ENCODE results near the gene DLGAP1. TPM values are rescaled to one million over a fixed set of nuclear protein-coding genes. Genes with fewer than 3 reads are reported as not detected.

The DLGAP1 gene
- total and polyA plus RNA-seq, 2 of the 4 experiments (the other 2 are of a cell fraction) = under 0.01 to 0.09 TPM

GRCh38 chr18:4357579-4357978, 97.5 kb downstream of the DLGAP1 start:
- BruUV-seq (replicated peaks) = no TSS peak
- no peak overlapping the region for H2AFZ ChIP-seq (replicated peaks; ENCODE audit: low read length, poor library complexity)
- H2AK5ac ChIP-seq (ENCODE audit: low read depth, low read length) = no peak overlapping the region
- H2BK120ac ChIP-seq (ENCODE audit: low read depth, low read length) = no peak overlapping the region
- no peak overlapping the region for H4K8ac ChIP-seq (ENCODE audit: low read depth in 2 of 2, low read length in 2 of 2)
- CTCF ChIA-PET = no interaction called here
- H3K4me1 ChIP-seq (ENCODE audit: control insufficient read depth, insufficient read depth, low read length) = no peaks in the 10 kb centered on the region
- no CpG with 5 or more reads among the region's 4 CpGs for WGBS, 2 experiments (ENCODE audit: extremely low coverage in 2 of 2, insufficient read length in 1 of 2)
- no peak overlapping the region for H2BK20ac ChIP-seq (ENCODE audit: low read depth, low read length)
- no peak overlapping the region for H4K5ac ChIP-seq (ENCODE audit: low read depth, low read length)
- in situ Hi-C loops (cut with MboI; ENCODE audit: low sequenced_read_pairs) (no loop called here), intact Hi-C loops (cut with micrococcal nuclease) (no loop called here), dilution Hi-C loops (cut with HindIII; ENCODE audit: low sequenced_read_pairs, unreplicated experiment) (no loop called here)
- H3K18ac ChIP-seq (ENCODE audit: low read depth, low read length) = no peak overlapping the region
- no peak overlapping the region for H3K9ac ChIP-seq (ENCODE audit: low read depth, low read length)
- POLR2A ChIA-PET (ENCODE audit: unreplicated experiment) = no interaction called here
- no peaks in the 10 kb centered on the region for H3K36me3 ChIP-seq (ENCODE audit: control insufficient read depth, insufficient read depth, low read length)
- H4K91ac ChIP-seq (ENCODE audit: insufficient read depth, low read depth, low read length) = no peak overlapping the region
- no peaks in the 10 kb centered on the region for H3K27me3 ChIP-seq (ENCODE audit: control insufficient read depth, insufficient read depth, low read length)
- H2AK9ac ChIP-seq (replicated peaks; ENCODE audit: low read depth, low read length, poor library complexity) = no peak overlapping the region
- no peak for DNase-seq
- H2BK5ac ChIP-seq (ENCODE audit: low read depth, low read length, poor library complexity, severe bottlenecking) = no peak overlapping the region
- peaks cover 14% of the 10 kb centered on the region; the same call in 1 of the 2 replicates for H3K9me3 ChIP-seq (ENCODE audit: control insufficient read depth, insufficient read depth, low read length)
- no peak overlapping the region for H3K14ac ChIP-seq (replicated peaks; ENCODE audit: low read depth, low read length)
- no peaks in the 10 kb centered on the region for H4K20me1 ChIP-seq (ENCODE audit: insufficient read depth, low read length)
- H3K27ac ChIP-seq (ENCODE audit: insufficient read depth, low read length) = no peak overlapping the region
- H2BK15ac ChIP-seq (ENCODE audit: low read depth, low read length) = no peak overlapping the region
- no peaks in the 10 kb centered on the region for H3K79me1 ChIP-seq (ENCODE audit: low read depth in 1 of 2, low read length in 2 of 2)
- no peak overlapping the region for H3K56ac ChIP-seq (ENCODE audit: extremely low read depth, insufficient read depth, low read length)
- H3K23ac ChIP-seq (ENCODE audit: low read depth, low read length) = no peak overlapping the region
- no peak overlapping the region for H3K4me3 ChIP-seq (ENCODE audit: insufficient read depth, low read depth, low read length)
- no peak for TF ChIP-seq NFE2L2 (IDR thresholded peaks at IDR 0.05; ENCODE audit: low read depth, low read length)
- no peak for TF ChIP-seq USF2 (IDR thresholded peaks at IDR 0.05; ENCODE audit: low read depth, low read length)
- no peak for TF ChIP-seq POLR2A (IDR thresholded peaks at IDR 0.05; ENCODE audit: low read depth, low read length)
- TF ChIP-seq CTCF (conservative IDR thresholded peaks at IDR 0.05; ENCODE audit: low read depth, low read length) = no peak
- TF ChIP-seq BHLHE40 (IDR thresholded peaks at IDR 0.05; ENCODE audit: low read depth, low read length) = no peak
- TF ChIP-seq RCOR1 (IDR thresholded peaks at IDR 0.05; ENCODE audit: insufficient replicate concordance, low read length) = no peak
- no peak for TF ChIP-seq MAFK (IDR thresholded peaks at IDR 0.05; ENCODE audit: low read depth, low read length)
- no peak for TF ChIP-seq RAD21 (IDR thresholded peaks at IDR 0.05; ENCODE audit: low read length)
- no peak for TF ChIP-seq FOS (IDR thresholded peaks at IDR 0.05; ENCODE audit: low read depth, low read length)
- TF ChIP-seq RFX5 (IDR thresholded peaks at IDR 0.05; ENCODE audit: low read depth, low read length) = no peak
- no peak for TF ChIP-seq MXI1 (IDR thresholded peaks at IDR 0.05; ENCODE audit: borderline replicate concordance, low read depth, low read length)
- no peak for TF ChIP-seq SMC3 (IDR thresholded peaks at IDR 0.05; ENCODE audit: low read depth, low read length)
- no peak for TF ChIP-seq CHD1 (IDR thresholded peaks at IDR 0.05; ENCODE audit: low read depth, low read length)
- TF ChIP-seq ELK1 (IDR thresholded peaks at IDR 0.05; ENCODE audit: borderline replicate concordance, low read depth, low read length) = no peak
- TF ChIP-seq CEBPB (IDR thresholded peaks at IDR 0.05; ENCODE audit: low read depth, low read length) = no peak
- no peak for TF ChIP-seq MAZ (IDR thresholded peaks at IDR 0.05; ENCODE audit: borderline replicate concordance, low read depth, low read length)
- no peak overlapping the region for H3K4me2 ChIP-seq (ENCODE audit: low read depth, low read length)
- no peak for ATAC-seq (ENCODE audit: low read depth)
- H3K4ac ChIP-seq (ENCODE audit: low read depth, low read length) = no peak overlapping the region
- H3K9me1 ChIP-seq (ENCODE audit: insufficient read depth, low read length) = no peaks in the 10 kb centered on the region
